OCI-LY1 (cell line): Measurements from ENCODE around the gene HCRTR2.

Experiments
- H2AFZ ChIP-seq: fragments of 200-600 bp; sonication (generic), shearing (Covaris generic); 2 replicates; pipeline ENCODE4 v1.6.0; 2014; ENCODE audit warnings: antibody characterized with exemption, mild to moderate bottlenecking, low read length
- H3F3A ChIP-seq: fragments of 200-600 bp; sonication (generic), shearing (Covaris generic); 2 replicates; pipeline ENCODE4 v1.6.0; 2014; ENCODE audit warnings: mild to moderate bottlenecking, antibody characterized with exemption, low read length, moderate library complexity; ENCODE audit not compliant: insufficient read depth
- H3K27ac ChIP-seq: fragments of 200-600 bp; sonication (generic); 2 replicates; pipeline ENCODE4 v1.5.1; 2014; ENCODE audit warnings: low read length, mixed run types, mild to moderate bottlenecking, low read depth; ENCODE audit not compliant: poor library complexity, severe bottlenecking
- H3K27me3 ChIP-seq: fragments of 200-600 bp; sonication (generic); 2 replicates; pipeline ENCODE4 v1.6.0; 2014; ENCODE audit warnings: antibody characterized with exemption, mild to moderate bottlenecking, low read length, moderate library complexity; ENCODE audit not compliant: insufficient read depth
- H3K36me3 ChIP-seq: fragments of 200-600 bp; sonication (generic); 2 replicates; pipeline ENCODE4 v1.6.1; 2014; ENCODE audit warnings: mild to moderate bottlenecking, antibody characterized with exemption, low read length, moderate library complexity, mixed read lengths; ENCODE audit not compliant: insufficient read depth
- H3K4me1 ChIP-seq: fragments of 200-600 bp; sonication (generic); 2 replicates; pipeline ENCODE4 v1.5.1; 2014; ENCODE audit warnings: mild to moderate bottlenecking, low read length, moderate library complexity; ENCODE audit not compliant: insufficient read depth, severe bottlenecking
- H3K4me2 ChIP-seq: fragments of 200-600 bp; sonication (generic), shearing (Covaris generic); 2 replicates; pipeline ENCODE4 v1.6.1; 2014; ENCODE audit warnings: low read length
- H3K4me3 ChIP-seq: fragments of 200-600 bp; sonication (generic); 2 replicates; pipeline ENCODE4 v1.5.1; 2014; ENCODE audit warnings: low read length, low read depth, mild to moderate bottlenecking, mixed read lengths; ENCODE audit not compliant: poor library complexity, severe bottlenecking
- H3K79me2 ChIP-seq: fragments of 200-600 bp; shearing (Covaris generic); 2 replicates; pipeline ENCODE4 v1.6.1; 2016; ENCODE audit warnings: mixed run types, low read length, mixed read lengths; ENCODE audit not compliant: insufficient read depth
- H3K9ac ChIP-seq: fragments of 200-600 bp; sonication (generic), shearing (Covaris generic); 2 replicates; pipeline ENCODE4 v1.6.1; 2014; ENCODE audit warnings: mild to moderate bottlenecking, low read length, mixed read lengths
- H3K9me2 ChIP-seq: fragments of 200-600 bp; sonication (generic), shearing (Covaris generic); 2 replicates; pipeline ENCODE4 v1.6.1; 2014; ENCODE audit warnings: low read depth, mild to moderate bottlenecking, low read length, mixed read lengths
- H3K9me3 ChIP-seq: fragments of 200-600 bp; shearing (Covaris generic); 2 replicates; pipeline ENCODE4 v1.6.1; 2014; ENCODE audit warnings: low read length, mixed read lengths
- H4K20me1 ChIP-seq: fragments of 200-600 bp; sonication (generic), shearing (Covaris generic); 2 replicates; pipeline ENCODE4 v1.6.0; 2016; ENCODE audit warnings: mild to moderate bottlenecking, low read length; ENCODE audit not compliant: insufficient read depth
- EZH2 ChIP-seq: fragments of 200-600 bp; sonication (generic), shearing (Covaris generic); IDR thresholded peaks from 2 replicates; pipeline ENCODE4 v1.8.0; 2017; ENCODE audit warnings: borderline replicate concordance, mixed run types, mild to moderate bottlenecking, antibody characterized with exemption, low read length, moderate library complexity, mixed read lengths
- TF ChIP-seq, protein P1 (sequence below): fragments of 200-600 bp; sonication (generic), shearing (Covaris generic); IDR thresholded peaks from 2 replicates; pipeline ENCODE4 v1.5.1; 2017; ENCODE audit warnings: mild to moderate bottlenecking, antibody characterized with exemption, low read length, moderate library complexity, mixed read lengths

Gene HCRTR2

DNA sequence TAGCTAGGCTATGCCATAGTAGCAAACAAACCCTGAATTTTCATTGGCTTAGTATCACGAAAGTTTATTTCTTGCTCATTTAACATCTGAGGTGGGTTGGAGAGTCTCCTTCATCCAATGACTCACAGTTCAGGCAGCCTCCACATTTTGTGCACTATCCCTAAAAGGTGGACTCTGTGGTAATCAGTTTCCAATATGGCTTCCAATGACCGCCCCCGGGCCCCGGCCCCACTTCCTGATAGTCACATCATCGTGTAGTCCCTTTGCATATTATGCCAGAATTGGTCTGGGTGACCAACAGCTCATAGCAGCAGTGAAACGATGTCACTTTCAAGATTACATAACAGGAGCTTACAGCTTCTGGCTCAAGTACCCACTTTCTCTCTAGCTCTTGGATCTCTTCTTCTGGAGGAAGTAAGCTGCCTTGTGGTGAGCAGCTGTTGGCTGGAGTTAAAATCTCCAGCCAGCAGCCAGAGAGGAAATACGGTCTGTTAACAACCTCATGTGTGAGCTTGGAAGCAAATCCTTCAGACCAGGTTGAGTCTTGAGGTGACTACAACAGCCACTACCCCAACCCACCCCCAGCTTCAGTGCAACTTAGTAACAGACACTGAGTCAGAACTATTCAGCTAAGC is 7.8 kb downstream of the HCRTR2 start:
- Histone ChIP-seq H4K20me1 (no peaks in the 10 kb centered on the region), H3K79me2 (no peaks in the 10 kb centered on the region), H3K9me3 (no peaks in the 10 kb centered on the region), H3K27me3 (no peaks in the 10 kb centered on the region), H2AFZ (no peak overlapping the region), H3K9me2 (no peaks in the 10 kb centered on the region), H3K27ac (no peak overlapping the region), H3K4me1 (no peaks in the 10 kb centered on the region), H3K4me3 (no peak overlapping the region), H3K36me3 (no peaks in the 10 kb centered on the region), H3K4me2 (no peak overlapping the region), H3K9ac (no peak overlapping the region), H3F3A (no peaks in the 10 kb centered on the region)
- TF ChIP-seq, protein P1, sequence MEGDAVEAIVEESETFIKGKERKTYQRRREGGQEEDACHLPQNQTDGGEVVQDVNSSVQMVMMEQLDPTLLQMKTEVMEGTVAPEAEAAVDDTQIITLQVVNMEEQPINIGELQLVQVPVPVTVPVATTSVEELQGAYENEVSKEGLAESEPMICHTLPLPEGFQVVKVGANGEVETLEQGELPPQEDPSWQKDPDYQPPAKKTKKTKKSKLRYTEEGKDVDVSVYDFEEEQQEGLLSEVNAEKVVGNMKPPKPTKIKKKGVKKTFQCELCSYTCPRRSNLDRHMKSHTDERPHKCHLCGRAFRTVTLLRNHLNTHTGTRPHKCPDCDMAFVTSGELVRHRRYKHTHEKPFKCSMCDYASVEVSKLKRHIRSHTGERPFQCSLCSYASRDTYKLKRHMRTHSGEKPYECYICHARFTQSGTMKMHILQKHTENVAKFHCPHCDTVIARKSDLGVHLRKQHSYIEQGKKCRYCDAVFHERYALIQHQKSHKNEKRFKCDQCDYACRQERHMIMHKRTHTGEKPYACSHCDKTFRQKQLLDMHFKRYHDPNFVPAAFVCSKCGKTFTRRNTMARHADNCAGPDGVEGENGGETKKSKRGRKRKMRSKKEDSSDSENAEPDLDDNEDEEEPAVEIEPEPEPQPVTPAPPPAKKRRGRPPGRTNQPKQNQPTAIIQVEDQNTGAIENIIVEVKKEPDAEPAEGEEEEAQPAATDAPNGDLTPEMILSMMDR = no peak
- TF ChIP-seq EZH2 = no peak

DNA sequence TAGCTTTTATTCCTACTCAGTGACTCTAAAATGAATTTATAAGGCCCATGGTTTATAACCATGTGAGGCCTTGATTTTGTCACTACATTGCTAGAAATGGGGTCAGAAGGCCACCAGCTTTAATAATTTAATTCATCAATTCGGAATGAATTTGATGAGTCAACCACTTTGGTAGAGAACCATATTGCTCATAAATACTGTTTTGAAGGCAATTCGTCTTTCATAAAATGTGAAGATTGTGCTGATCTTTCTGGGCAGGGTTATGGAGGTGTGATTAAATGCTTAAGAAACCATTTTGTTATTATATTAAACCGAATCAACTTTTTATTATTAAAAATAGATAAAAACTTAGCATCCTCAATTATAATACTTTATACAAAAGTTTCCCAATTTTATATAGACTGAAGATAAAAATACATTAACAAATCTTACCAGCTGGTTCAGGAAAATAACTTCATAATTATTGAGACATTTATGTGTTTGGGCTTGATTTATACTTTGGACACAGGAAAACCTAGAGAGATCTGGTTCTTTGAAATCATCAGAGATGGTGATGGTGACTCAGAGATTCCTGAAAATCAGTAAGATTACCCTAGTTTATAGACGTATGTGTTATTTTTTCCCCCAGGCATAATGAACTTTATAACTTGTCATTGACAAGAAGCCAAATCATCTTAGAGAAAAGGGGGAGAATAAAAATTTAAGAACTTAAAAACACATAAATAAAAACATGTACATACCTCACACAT is 10.6 kb downstream of the HCRTR2 start:
- H3K9me2 ChIP-seq = no peaks in the 10 kb centered on the region
- H3K9me3 ChIP-seq = no peaks in the 10 kb centered on the region
- no peaks in the 10 kb centered on the region for H3K27me3 ChIP-seq
- no peak overlapping the region for H3K4me3 ChIP-seq
- H3K79me2 ChIP-seq = no peaks in the 10 kb centered on the region
- H4K20me1 ChIP-seq = no peaks in the 10 kb centered on the region
- H3K27ac ChIP-seq = no peak overlapping the region
- no peaks in the 10 kb centered on the region for H3K36me3 ChIP-seq
- no peak overlapping the region for H2AFZ ChIP-seq
- no peak overlapping the region for H3K4me2 ChIP-seq
- H3F3A ChIP-seq = no peaks in the 10 kb centered on the region
- H3K4me1 ChIP-seq = no peaks in the 10 kb centered on the region
- no peak for TF ChIP-seq EZH2
- TF ChIP-seq, protein P1 = no peak
- H3K9ac ChIP-seq = no peak overlapping the region

DNA sequence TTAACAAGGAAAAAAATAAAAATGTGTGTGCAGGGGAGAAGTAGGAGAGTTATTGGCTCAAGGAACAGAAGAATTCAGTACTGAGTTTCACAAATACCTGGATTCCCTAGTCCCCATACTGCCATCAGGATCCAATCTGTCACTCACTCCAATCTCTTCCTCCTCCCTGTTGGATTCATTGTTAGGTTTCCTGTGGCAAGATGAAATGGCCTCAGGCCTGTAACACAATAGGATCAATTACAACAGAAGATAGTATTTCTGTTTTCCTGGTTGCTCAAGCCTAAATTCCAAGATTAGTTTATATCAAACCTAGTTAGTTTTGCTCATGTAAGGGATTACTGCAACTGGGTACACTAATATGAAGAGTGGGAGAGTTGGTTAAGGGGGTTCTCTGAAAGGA is 24.4 kb downstream of the HCRTR2 start:
- no peak overlapping the region for H2AFZ ChIP-seq
- TF ChIP-seq, protein P1 = no peak
- TF ChIP-seq EZH2 = no peak
- no peaks in the 10 kb centered on the region for H3K4me1 ChIP-seq
- H3K9me3 ChIP-seq = no peaks in the 10 kb centered on the region
- H3K9me2 ChIP-seq = no peaks in the 10 kb centered on the region
- no peak overlapping the region for H3K4me3 ChIP-seq
- no peaks in the 10 kb centered on the region for H3K36me3 ChIP-seq
- H3K9ac ChIP-seq = no peak overlapping the region
- H3F3A ChIP-seq = no peaks in the 10 kb centered on the region
- no peaks in the 10 kb centered on the region for H3K79me2 ChIP-seq
- no peaks in the 10 kb centered on the region for H4K20me1 ChIP-seq
- no peaks in the 10 kb centered on the region for H3K27me3 ChIP-seq
- no peak overlapping the region for H3K4me2 ChIP-seq
- no peak overlapping the region for H3K27ac ChIP-seq
